RPMI8226 (cell line): ENCODE data around the gene CEACAM21.

Source experiments
- DNase-seq: peaks from one replicate; pipeline ENCODE4 v3.0.0-alpha.2; 2015

Gene CEACAM21

DNA sequence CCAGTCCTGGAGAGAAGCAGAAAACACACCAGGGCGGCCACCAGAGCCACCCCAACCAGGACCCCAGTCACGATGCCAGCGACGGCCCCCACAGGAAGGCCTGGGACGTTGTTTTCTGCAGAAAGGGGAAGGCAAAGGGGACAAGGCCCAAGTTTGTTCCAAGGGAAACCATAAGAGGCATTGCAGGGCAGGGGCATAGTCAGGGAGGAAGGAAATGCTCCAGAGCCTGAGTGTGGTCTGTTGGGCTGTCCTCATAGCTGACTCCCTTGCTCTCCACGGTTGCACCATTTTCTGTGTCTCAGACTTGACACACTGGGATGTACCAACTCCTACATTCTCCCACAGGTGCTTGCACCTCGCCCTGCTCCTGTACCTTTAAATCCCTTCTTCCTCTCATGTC is 45.7 kb downstream of the CEACAM21 start:
- DNase-seq: no peak

DNA sequence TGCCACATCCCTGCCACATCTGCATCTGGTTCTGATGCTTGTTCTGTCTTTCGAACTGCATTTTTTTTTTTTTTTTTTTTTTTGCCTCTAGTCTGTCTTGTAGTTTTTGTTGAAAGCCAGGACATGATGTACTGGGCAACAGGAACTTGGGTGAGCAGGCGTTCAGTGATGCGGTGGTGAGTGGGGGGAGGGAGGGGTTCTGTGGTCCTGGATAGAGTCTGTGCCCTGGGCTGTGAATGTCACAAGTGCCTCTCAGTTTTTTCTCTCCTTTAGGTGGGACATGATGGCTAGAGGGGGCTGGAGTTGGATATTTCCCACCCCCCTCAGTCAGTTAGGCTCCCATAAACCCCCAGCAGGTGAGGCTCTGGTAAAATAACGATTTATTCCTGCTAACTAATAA is 47.4 kb downstream of the CEACAM21 start:
- DNase-seq: no peak

DNA sequence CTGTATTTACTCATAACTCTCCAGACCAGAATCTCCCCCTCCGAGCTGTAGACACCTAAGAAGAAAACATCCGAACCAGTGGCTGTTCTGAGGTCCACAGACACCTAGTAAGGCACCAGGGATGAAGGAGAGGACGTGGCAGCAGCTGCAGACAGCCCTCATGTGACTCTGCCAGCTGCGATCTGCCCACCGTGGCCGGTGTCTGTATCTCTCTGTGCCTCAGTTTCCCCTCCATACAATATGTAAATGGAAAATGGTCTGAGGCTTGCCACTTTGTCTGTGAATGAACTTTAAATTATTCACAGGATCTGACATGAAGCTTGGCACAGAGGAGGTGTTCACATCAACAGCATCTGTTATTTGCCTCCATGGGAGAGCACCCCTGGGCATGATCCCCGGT is 48.5 kb downstream of the CEACAM21 start:
- no peak for DNase-seq

DNA sequence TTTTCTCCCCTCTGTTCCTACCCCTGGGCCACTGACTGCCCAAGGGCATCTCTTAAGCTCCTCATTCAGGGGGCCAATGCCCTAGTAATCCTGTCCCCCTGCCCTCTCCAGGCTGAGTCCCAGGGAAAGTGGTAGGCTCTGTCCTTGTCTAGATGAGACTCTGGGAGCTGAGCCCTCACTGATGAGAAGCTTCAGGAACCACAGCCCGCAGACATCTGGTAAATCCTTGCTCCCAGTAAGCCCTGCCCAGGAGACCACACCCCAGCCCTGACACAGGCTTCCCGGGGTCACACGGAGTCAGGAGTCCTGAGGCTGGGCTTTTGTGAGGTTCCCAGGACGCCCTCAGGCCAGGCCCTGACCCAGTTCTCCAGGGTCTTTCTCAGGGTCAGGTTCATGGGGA is 49.0 kb downstream of the CEACAM21 start:
- DNase-seq: no peak

DNA sequence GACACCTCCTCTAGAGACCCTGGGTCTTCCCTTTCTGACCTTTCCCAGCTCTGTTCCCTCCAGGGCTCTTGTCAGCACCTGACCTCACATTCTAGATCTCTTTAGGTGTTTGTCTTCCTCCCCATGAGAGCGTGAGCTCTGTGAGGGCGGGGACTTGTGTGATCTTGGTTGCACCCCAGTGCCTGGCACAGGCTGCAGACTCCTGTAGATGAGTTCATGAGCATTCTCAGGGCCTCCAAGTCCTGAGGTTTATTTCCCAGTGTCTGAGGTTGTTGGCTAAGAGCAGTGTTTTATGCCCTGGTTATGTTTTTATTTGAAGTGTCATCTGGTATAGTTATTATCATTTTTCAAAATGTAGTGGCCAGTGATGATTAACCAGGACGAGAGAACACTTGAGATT is 50.3 kb downstream of the CEACAM21 start:
- no peak for DNase-seq

DNA sequence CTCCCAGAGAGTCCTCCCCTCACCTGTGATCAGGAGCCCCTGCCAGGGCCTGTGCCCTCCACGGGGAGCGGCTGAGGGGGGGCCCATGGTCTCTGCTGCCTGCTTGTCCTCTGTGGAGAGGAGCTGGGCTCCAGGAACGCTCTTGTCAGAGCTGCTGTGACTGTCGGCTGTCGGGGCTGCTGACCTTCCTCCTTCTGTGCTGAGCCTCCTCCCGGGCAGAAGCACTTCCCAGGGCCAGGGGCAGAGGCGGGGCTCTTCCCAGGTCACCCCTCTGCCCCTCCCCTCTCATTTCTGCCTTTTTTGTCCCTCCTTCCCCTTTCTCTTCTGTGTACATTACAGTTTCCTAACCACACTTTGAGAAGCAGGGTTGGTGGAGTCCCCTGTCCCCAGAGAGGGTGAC is 50.9 kb downstream of the CEACAM21 start, which contains the start of gene CEACAM4:
Gene CEACAM4 (minus strand): TSS at position 198 of the 400 bp plus-strand sequence. CDS start 111 bp downstream, at position 87.
- no peak for DNase-seq

DNA sequence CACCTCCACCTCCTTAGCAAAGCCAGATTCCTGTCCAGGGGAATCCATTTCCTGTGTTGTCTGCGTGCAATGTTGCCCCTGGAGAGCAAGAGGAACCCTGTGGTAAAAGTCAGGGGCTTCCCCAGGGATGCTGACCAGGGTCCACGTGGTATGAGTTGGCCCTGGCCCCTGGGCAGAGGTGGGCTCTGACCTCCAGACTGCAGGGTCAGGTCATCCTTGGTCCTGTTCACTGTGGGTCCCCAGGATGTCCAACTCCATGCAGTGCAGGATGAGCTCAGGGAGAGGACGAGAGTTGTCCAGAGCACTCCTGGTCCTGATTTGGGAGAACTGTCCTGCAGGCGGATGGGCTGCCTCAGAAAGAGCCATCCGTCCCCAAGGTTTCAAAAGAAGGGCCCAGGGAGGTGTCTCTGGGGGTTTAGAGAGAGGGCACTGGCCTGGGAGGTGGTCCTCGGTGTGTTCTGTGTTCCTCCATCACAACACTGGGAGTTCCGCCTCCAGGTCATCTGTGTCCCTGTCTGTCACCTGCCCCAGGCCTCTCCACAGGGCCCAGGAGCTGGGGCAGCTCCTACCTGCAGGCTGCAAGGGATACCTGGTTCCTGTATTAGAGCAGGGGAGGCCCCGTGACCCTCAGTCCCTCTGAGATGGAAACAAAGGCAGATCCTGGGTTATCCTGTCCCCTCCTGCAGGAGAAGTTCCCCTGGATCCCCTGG is 52.2 kb downstream of the CEACAM21 start:
- no peak for DNase-seq
